Neural progenitor cell (in vitro differentiated cells): ENCODE measurements around the gene IKZF3.

Experiments
- CTCF ChIP-seq: fragments of 200-600 bp; sonication (generic); IDR thresholded peaks from 2 replicates; pipeline ENCODE4 v1.5.1; 2017; ENCODE audit warnings: antibody characterized with exemption, mild to moderate bottlenecking
- EZH2phosphoT487 ChIP-seq: fragments of 200-600 bp; sonication (generic); IDR thresholded peaks from 2 replicates; pipeline ENCODE4 v1.6.1; 2017; ENCODE audit warnings: antibody characterized with exemption

DNA sequence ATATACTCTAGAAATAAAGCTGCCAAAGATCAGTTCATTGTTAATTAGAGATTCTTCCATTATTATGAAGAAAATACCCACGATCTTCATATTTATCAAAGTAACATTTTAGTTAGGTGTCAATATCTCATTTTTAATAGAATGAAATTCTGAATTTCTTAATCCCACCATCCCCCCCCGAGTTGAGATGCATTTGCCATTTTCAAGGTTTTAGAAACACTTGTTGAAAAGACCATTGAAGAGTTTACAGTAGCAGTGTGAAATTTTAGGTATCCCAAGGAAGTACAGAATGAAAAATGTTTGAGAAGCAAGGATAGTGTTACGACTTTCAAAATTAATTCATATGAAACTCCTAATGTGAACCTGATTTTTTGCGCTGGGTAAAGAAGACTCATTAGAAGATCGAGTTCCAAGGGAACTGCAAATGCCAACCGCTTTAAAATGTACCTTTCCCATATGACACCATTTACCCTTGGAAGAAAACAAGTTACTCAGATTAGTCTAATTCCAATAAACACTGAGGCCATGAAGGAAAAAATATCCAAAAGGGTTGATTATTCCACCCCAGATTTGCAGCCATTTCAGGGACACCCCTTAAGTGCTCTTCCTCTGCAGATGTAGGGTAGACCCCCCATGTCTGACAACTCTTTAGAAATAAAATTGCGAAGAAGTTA, 731 bp downstream of the IKZF3 start:
- TF ChIP-seq CTCF (no peak), EZH2phosphoT487 (no peak)
